ENCODE data around the gene ZIC5.

ZIC5 gene

DNA sequence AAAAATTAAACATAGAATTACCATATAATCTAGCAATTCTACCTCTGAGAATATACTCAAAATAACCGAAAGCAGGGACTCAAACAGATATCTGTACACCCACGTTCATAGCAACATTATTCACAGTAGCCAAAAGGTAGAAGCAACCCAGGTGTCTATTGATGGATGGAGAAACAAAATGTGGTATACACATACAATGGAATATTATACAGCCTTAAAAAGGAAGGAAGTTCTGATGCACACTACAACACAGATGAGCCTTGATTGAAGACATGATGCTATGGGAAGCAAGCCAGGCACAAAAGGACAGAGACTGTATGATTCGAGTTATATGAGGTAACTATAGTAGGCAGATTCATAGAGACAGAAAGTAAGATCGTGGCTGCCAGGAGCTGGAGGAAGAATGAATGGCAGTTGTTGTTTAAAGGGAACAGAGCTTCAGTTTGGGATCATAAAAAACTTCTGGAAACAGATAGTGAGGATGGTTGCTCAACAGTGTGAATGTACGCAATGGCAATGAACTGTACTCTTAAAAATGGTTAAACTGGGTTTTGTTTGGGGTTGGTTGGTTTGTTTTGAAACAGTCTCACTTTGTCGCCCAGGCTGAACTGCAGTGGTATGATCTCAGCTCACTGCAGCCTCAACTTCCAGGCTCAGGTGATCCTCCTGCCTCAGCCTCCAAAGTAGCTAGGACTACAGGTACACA, 47.5 kb downstream of the ZIC5 start:
- Mint-ChIP-seq H3K36me3 (ENCODE audit: low read depth) (no peaks in the 10 kb centered on the region), H3K27me3 (ENCODE audit: low read depth) (peaks cover 26% of the 10 kb centered on the region), H3K9me3 (peaks cover 4% of the 10 kb centered on the region), H3K4me3 (no peak overlapping the region), H3K27ac (no peak overlapping the region), H3K4me1 (ENCODE audit: low read depth) (peaks cover 3% of the 10 kb centered on the region)

DNA sequence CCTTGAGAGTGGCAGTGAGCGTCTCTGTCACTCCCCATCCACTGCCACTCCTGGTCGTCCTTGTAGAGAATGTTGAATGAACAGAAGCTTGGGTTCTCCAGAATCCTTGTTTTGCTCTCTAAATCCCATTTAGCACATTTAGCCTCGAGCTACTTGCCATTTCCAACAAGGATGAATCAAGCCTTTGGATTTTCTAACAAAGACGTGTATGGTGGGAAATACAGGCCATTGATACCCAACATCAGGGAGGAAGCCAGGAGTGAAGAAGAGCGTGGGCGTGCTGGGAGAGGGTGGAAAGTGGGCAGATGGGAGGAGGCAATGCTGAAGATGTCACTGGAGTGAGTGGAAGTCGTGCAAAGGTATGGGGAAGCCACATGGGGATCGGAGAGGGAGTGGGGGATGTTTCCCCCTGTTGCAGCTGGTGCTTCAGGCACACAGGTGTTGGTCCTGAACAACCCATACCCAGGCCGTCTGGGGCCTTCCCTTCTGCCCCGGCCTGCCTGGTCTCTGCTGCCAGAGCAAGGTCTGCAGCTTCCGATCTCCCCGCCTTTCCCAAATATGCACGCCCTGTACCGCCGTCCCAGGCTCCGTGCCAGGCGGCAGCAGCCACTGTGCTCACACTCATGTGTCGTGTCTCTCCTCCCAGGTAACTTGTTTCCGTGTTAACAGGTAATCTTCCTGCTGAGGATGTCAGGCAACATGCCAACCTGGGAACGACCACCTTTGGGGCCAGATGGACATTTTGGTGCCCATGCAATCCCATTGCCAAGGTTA, 48.7 kb downstream of the ZIC5 start:
- H3K9me3 Mint-ChIP-seq, result peaks cover 4% of the 10 kb centered on the region
- H3K36me3 Mint-ChIP-seq (ENCODE audit: low read depth), result no peaks in the 10 kb centered on the region
- no peak overlapping the region for H3K4me3 Mint-ChIP-seq
- no peak overlapping the region for H3K27ac Mint-ChIP-seq
- peaks cover 31% of the 10 kb centered on the region for H3K27me3 Mint-ChIP-seq (ENCODE audit: low read depth)
- H3K4me1 Mint-ChIP-seq (ENCODE audit: low read depth), result peaks cover 3% of the 10 kb centered on the region

DNA sequence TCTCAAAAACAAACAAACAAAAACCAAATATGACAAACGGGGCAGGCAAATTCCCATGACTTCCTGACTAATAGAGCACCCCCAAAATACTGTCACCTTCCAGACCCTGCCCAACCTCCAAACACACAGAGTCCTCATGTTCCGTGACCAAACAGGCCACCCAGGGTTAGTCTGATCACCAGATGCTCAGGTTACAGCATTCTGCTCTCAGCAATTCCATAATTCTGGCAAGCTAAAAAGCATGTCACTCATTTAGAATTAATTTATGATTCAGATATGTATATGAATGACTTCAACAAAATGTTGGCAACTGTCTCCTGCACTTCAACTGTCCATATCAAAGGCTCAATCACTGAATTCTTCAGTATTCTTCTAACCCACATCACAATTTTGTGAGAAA, 52.4 kb downstream of the ZIC5 start:
- Mint-ChIP-seq H3K27ac (no peak overlapping the region), H3K4me1 (ENCODE audit: low read depth) (peaks cover 13% of the 10 kb centered on the region), H3K36me3 (ENCODE audit: low read depth) (no peaks in the 10 kb centered on the region), H3K9me3 (peaks cover 4% of the 10 kb centered on the region), H3K27me3 (ENCODE audit: low read depth) (peaks cover 35% of the 10 kb centered on the region), H3K4me3 (no peak overlapping the region)

DNA sequence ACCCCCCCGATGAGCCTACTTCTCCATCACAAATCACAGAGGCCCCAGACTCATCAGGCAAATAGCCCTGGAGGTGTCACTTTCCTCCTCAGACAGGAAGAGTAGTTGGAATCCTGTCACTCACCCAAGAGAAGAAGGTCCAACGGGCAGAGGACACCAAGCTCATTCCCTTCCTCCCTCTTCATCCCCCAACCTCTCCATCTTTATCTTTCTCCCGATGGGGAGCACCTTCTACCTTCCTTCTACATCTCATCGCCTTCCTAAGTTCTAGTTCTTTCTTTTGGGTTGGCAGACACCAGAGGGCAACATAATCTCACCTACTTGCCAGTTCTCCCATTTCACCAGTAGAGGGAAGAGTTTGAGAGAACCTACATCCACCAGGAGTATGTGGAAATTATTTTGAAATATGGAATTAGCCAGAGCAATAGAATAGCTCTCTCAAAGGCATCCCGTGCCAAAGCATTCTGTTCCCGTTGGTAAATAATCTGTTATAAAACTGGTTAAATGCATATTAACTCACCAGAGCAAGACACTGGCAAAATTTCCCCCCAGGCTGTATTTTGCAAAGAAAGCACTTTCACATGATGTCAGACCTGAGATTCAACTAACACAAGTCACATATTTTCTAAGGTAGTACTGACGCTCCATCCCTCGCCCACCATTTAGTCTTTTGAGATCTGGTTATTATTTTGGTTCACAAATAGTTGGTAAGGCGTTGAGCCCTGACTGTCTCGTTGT, 55.0 kb downstream of the ZIC5 start:
- Mint-ChIP-seq H3K27me3 (ENCODE audit: low read depth) (peaks cover 23% of the 10 kb centered on the region), H3K27ac (peak overlapping the region; percentile 4), H3K4me1 (ENCODE audit: low read depth) (peaks cover 28% of the 10 kb centered on the region), H3K4me3 (no peak overlapping the region), H3K36me3 (ENCODE audit: low read depth) (peaks cover 4% of the 10 kb centered on the region), H3K9me3 (peaks cover 2% of the 10 kb centered on the region)

DNA sequence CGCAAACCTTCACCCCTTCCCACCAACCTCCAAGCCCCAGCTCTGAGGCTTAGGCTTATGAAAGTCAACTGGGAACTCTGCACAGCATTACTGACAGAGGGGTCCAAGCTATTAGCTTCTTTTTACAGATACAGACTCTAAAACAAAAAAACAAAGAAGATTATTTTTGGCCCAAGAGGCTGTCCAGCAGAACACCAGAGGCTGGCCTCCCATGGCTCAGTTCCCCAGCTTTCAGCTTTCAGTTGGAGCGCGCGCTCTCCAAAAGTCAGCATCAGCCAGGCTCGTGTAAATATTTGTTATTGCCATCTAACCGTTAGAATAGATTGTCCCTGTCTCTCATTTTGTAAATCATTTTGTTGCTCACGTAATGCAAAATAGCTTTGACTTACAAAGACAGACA, 58.4 kb downstream of the ZIC5 start:
- peaks cover 10% of the 10 kb centered on the region for H3K36me3 Mint-ChIP-seq (ENCODE audit: low read depth)
- H3K4me3 Mint-ChIP-seq, result no peak overlapping the region
- no peak overlapping the region for H3K27ac Mint-ChIP-seq
- peaks cover 43% of the 10 kb centered on the region for H3K4me1 Mint-ChIP-seq (ENCODE audit: low read depth)
- H3K9me3 Mint-ChIP-seq, result peaks cover 5% of the 10 kb centered on the region
- H3K27me3 Mint-ChIP-seq (ENCODE audit: low read depth), result peaks cover 4% of the 10 kb centered on the region
